ENCODE measurements around the gene IL6. TPM values are rescaled to one million over a fixed set of nuclear protein-coding genes. Genes with fewer than 3 reads are reported as not detected.

The IL6 gene
- total and polyA plus RNA-seq, 9 of the 15 experiments (the other 6 are each of a cell fraction or from before 2014, with no cell fraction given) = 0.76 to 2.9 (median 1.5) TPM

DNA sequence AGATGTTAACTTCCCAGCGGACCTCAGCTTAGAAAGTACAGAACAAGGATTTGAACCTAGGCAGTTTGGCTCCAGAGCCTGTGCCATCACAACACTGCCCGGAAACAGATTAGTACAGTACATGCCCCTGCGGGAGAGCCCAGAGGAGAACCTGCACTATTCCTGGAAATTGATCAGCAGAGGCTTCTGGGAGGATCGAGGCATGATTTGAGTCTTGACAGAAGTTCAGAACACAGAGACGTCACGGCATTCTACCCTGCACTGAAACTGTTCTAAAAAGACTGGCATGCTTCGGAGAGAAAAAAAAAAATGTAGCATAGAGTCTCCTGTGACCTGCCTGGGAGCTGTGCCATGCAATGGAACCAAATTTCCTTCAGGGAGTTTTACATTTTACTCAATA lies 9.2 kb upstream of the IL6 start:
- BruUV-seq (replicated peaks) = no TSS peak
- ATAC-seq (peak; percentile 13), FAIRE-seq (peak; percentile 40), DNase-seq (ENCODE audit: extremely low read depth in 1 of 4, low spot score in 3 of 4) (no peak)
- no peaks in the 10 kb centered on the region for H3K9me1 ChIP-seq (ENCODE audit: control insufficient read depth, insufficient read depth, low read length)
- intact Hi-C loops (cut with micrococcal nuclease) (no loop called here), in situ Hi-C loops (cut with MboI) (no loop called here)
- peak overlapping the region; percentile 22 to 57; a peak in 3 of 4 replicates for H3K9ac ChIP-seq (ENCODE audit: insufficient read depth in 1 of 2, low read depth in 2 of 2, low read length in 2 of 2)
- ChIA-PET POLR2A (interaction anchor here (0.6 to 2.3 kb wide), 8 partner anchors 9 to 1529 kb away, joined by 3 to 8 read pairs (median 5); partner anchors contain the start of gene IL6), CTCF (ENCODE audit: low intra/inter-chr PET ratio) (no interaction called here)
- H3K27me3 ChIP-seq (ENCODE audit: control insufficient read depth in 2 of 2, insufficient read depth in 2 of 2, low read length in 2 of 2) = no peaks in the 10 kb centered on the region
- H3K79me2 ChIP-seq (ENCODE audit: control insufficient read depth, insufficient read depth, low read length) = no peaks in the 10 kb centered on the region
- peak overlapping the region; percentile 52 for H3K27ac ChIP-seq (ENCODE audit: extremely low read depth, low read depth, low read length)
- H2AFZ ChIP-seq (ENCODE audit: low read depth, low read length) = peak overlapping the region; percentile 92
- no peak overlapping the region for H3K4me3 ChIP-seq
- H3K4me1 ChIP-seq (replicated peaks in 1 of 2; ENCODE audit: control insufficient read depth in 2 of 2, insufficient read depth in 2 of 2, low read length in 2 of 2) = peaks cover 3 to 35% of the 10 kb centered on the region in 2 experiments; a peak in 4 of 5 replicates
- H3K9me3 ChIP-seq (replicated peaks; ENCODE audit: control insufficient read depth, insufficient read depth, low read depth, low read length) = no peaks in the 10 kb centered on the region
- 27% methylated on average over 7 of the region's 7 CpGs for WGBS (ENCODE audit: insufficient coverage, low coverage, missing lambda C conversion rate)
- no peaks in the 10 kb centered on the region for H3K36me3 ChIP-seq (ENCODE audit: control insufficient read depth, insufficient read depth, low read length)
- peak overlapping the region; percentile 67 for H3K4me2 ChIP-seq (ENCODE audit: insufficient read depth, low read length)
- no peaks in the 10 kb centered on the region for H4K20me1 ChIP-seq (replicated peaks; ENCODE audit: control insufficient read depth, insufficient read depth, low read length)
- TF ChIP-seq DMBX1 (CRISPR knock-in tag; IDR thresholded peaks at IDR 0.05; ENCODE audit: borderline replicate concordance) (peak; percentile 91), FOXK1 (CRISPR knock-in tag; IDR thresholded peaks at IDR 0.05; ENCODE audit: borderline replicate concordance) (no peak), NR2C2 (CRISPR knock-in tag; IDR thresholded peaks at IDR 0.05) (no peak), NR2C2 (tag; IDR thresholded peaks at IDR 0.05) (peak; percentile 28; the same call in 1 of the 2 replicates), CXXC5 (CRISPR knock-in tag; IDR thresholded peaks at IDR 0.05) (peak; percentile 46), ZNF699 (CRISPR knock-in tag; IDR thresholded peaks at IDR 0.05; ENCODE audit: insufficient replicate concordance) (no peak), SMAD4 (CRISPR knock-in tag; conservative IDR thresholded peaks at IDR 0.05) (peak; percentile 65), MEF2D (tag; conservative IDR thresholded peaks at IDR 0.05; ENCODE audit: low read depth) (peak; percentile 28; the same call in 1 of the 2 replicates), ZNF175 (CRISPR knock-in tag; IDR thresholded peaks at IDR 0.05; ENCODE audit: low read depth) (0 out of 2 replicates have a peak, but pooled peaks have one; percentile 36), NFRKB (IDR thresholded peaks at IDR 0.05; ENCODE audit: low read depth) (0 out of 2 replicates have a peak, but pooled peaks have one; percentile 21), KHSRP (IDR thresholded peaks at IDR 0.05) (no peak), SNRNP70 (optimal IDR thresholded peaks at IDR 0.05; ENCODE audit: low read depth, low read length) (no peak), NR4A1 (CRISPR knock-in tag; IDR thresholded peaks at IDR 0.05) (no peak), NR4A1 (tag; IDR thresholded peaks at IDR 0.05) (0 out of 2 replicates have a peak, but pooled peaks have one; percentile 47), ATF1 (CRISPR knock-in tag; IDR thresholded peaks at IDR 0.05) (no peak), ATF1 (tag; IDR thresholded peaks at IDR 0.05) (peak; percentile 25; the same call in 1 of the 2 replicates), ZNF589 (CRISPR knock-in tag; IDR thresholded peaks at IDR 0.05; ENCODE audit: low read depth) (peak; percentile 14; the same call in 1 of the 2 replicates)
- TF ChIP-seq, protein P1, sequence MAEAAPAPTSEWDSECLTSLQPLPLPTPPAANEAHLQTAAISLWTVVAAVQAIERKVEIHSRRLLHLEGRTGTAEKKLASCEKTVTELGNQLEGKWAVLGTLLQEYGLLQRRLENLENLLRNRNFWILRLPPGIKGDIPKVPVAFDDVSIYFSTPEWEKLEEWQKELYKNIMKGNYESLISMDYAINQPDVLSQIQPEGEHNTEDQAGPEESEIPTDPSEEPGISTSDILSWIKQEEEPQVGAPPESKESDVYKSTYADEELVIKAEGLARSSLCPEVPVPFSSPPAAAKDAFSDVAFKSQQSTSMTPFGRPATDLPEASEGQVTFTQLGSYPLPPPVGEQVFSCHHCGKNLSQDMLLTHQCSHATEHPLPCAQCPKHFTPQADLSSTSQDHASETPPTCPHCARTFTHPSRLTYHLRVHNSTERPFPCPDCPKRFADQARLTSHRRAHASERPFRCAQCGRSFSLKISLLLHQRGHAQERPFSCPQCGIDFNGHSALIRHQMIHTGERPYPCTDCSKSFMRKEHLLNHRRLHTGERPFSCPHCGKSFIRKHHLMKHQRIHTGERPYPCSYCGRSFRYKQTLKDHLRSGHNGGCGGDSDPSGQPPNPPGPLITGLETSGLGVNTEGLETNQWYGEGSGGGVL (CRISPR knock-in tag; IDR thresholded peaks at IDR 0.05) = no peak
- TF ChIP-seq, protein P2, sequence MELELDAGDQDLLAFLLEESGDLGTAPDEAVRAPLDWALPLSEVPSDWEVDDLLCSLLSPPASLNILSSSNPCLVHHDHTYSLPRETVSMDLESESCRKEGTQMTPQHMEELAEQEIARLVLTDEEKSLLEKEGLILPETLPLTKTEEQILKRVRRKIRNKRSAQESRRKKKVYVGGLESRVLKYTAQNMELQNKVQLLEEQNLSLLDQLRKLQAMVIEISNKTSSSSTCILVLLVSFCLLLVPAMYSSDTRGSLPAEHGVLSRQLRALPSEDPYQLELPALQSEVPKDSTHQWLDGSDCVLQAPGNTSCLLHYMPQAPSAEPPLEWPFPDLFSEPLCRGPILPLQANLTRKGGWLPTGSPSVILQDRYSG (tag; conservative IDR thresholded peaks at IDR 0.05; ENCODE audit: low read depth) = peak; percentile 64
- TF ChIP-seq, protein P3, sequence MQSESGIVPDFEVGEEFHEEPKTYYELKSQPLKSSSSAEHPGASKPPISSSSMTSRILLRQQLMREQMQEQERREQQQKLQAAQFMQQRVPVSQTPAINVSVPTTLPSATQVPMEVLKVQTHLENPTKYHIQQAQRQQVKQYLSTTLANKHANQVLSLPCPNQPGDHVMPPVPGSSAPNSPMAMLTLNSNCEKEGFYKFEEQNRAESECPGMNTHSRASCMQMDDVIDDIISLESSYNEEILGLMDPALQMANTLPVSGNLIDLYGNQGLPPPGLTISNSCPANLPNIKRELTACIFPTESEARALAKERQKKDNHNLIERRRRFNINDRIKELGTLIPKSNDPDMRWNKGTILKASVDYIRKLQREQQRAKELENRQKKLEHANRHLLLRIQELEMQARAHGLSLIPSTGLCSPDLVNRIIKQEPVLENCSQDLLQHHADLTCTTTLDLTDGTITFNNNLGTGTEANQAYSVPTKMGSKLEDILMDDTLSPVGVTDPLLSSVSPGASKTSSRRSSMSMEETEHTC (IDR thresholded peaks at IDR 0.05) = no peak
